ENCODE data around the gene MEGF9. TPM values are rescaled to one million over a fixed set of nuclear protein-coding genes. Genes with fewer than 3 reads are reported as not detected.

MEGF9 gene
- total and polyA plus RNA-seq, 2 of the 13 experiments (the other 11 are each of a cell fraction or from before 2014, with no cell fraction given) = 3.1 to 3.3 TPM

DNA sequence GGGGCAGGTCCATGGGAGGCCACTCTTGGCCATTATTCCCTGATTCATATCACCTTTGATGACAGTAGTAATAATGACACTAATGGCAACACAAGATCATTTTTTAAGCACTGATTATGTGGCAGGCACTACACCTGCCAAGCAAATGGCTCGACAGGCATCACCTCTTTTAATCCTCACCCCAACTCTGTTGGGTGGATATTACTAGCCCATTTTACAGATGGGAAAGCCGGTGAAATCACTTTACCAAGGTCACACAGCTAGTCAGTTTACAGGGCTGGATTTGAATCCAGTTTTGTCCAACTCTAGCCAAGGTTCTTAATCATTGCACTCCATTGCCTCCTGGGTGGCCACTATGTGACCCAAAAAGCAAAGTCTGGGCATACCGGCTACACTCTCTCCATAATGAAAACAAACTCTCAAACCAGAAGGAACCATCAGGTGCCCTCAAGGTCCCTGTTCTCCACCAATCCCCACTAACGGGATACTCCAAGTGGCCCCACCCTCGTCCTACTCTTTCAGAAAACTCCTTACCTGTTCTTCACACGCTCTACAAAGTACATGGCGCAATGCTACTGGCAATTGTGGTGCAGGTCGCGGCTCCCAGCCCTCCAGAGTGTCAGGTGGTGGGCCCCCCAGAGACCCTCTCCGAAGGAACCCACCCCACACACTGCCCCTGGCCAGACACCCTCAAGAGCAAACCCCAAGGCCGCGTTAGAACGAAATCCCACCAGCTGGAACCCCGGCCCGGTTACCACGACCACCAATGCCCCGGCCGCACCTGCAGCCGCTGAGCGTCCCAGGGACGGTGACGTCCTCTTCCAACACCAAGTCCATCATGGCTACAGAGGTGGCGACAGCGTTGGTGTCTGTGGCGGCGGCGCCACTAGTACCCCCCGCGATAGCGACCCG is 134.9 kb downstream of the MEGF9 start (continued):
- TF ChIP-seq MBNL3 (CRISPR knock-in tag; conservative IDR thresholded peaks at IDR 0.05) = no peak

DNA sequence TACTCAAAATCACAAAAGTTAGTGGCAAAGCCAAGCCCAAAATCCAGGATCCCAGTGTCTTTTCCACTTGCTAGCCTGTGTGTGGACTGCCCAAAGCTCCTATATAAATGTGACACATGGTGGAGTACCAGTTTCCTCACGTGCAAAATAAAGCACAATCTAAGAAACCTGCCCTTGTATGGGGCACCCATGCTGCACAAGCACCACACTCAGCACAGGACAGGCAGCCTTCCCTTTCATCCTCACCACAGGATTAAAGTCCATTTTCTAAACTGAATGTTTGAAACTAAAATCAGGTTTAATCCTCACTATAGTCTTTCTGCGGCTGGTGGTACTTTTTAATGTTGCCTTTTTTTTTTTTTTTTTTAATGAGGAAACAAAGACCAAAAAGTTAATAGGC is 139.8 kb downstream of the MEGF9 start:
- H3K9me3 ChIP-seq (ENCODE audit: low read length) = no peaks in the 10 kb centered on the region
- peak overlapping the region; percentile 44 for H3K9ac ChIP-seq (ENCODE audit: insufficient read depth, low read depth, low read length)
- intact Hi-C loops (cut with micrococcal nuclease; ENCODE audit: unreplicated experiment) = loop anchor here (5.0 kb wide), 2 partner anchors 37 to 38 kb away; no protein-coding TSS in a partner anchor
- no peaks in the 10 kb centered on the region for H4K20me1 ChIP-seq (ENCODE audit: insufficient read depth, low read length)
- WGBS (ENCODE audit: low lambda C conversion rate) = 8% methylated on average over 2 of the region's 2 CpGs
- ChIA-PET CTCF (ENCODE audit: low intra/inter-chr PET ratio, low total read pairs) (no interaction called here), POLR2A (interaction anchor here (0.7 kb wide), 1 partner anchor 26 kb away, joined by 4 read pairs; no protein-coding TSS in a partner anchor)
- peak overlapping the region; percentile 61 for H3K4me2 ChIP-seq (ENCODE audit: low read depth, low read length)
- ATAC-seq (peak; percentile 19), FAIRE-seq (peak; percentile 46), DNase-seq (ENCODE audit: low spot score) (peak; percentile 54)
- H3K4me1 ChIP-seq (ENCODE audit: insufficient read depth, low read length) = peaks cover 97% of the 10 kb centered on the region
- H3K79me2 ChIP-seq (ENCODE audit: insufficient read depth, low read length) = peaks cover 81% of the 10 kb centered on the region
- H2AFZ ChIP-seq (ENCODE audit: low read length) = no peak overlapping the region
- peak overlapping the region in 1 of 3 experiments; percentile 35; a peak in 1 of 6 replicates for H3K4me3 ChIP-seq (replicated peaks in 1 of 3; ENCODE audit: insufficient read depth in 1 of 3, low read depth in 2 of 3, low read length in 3 of 3)
- no peaks in the 10 kb centered on the region; a peak in 1 of 5 replicates for H3K27me3 ChIP-seq (ENCODE audit: control insufficient read depth in 1 of 2, insufficient read depth in 2 of 2, low read length in 2 of 2)
- no TSS peak for BruUV-seq (replicated peaks)
- H3K27ac ChIP-seq (ENCODE audit: extremely low read length, insufficient read depth, low read length) = peak overlapping the region; percentile 57
- in situ Hi-C loops (cut with HindIII; ENCODE audit: extremely low pct_ligation_motif_present, low pct_unique_long_range_greater_than_20kb) = no loop called here
- peaks cover 4 to 16% of the 10 kb centered on the region in 2 experiments for H3K36me3 ChIP-seq (replicated peaks in 1 of 2; ENCODE audit: control insufficient read depth in 1 of 2, insufficient read depth in 2 of 2, low read length in 2 of 2)
- TF ChIP-seq HNF4G (IDR thresholded peaks at IDR 0.05; ENCODE audit: borderline replicate concordance, low read depth, low read length) = peak; percentile 21; the same call in 1 of the 2 replicates
- TF ChIP-seq HNF4G (CRISPR knock-in tag; IDR thresholded peaks at IDR 0.05; ENCODE audit: borderline replicate concordance, low read depth) = no peak
- TF ChIP-seq RFX5 (IDR thresholded peaks at IDR 0.05; ENCODE audit: low read depth, low read length) = no peak
- TF ChIP-seq, protein P1, sequence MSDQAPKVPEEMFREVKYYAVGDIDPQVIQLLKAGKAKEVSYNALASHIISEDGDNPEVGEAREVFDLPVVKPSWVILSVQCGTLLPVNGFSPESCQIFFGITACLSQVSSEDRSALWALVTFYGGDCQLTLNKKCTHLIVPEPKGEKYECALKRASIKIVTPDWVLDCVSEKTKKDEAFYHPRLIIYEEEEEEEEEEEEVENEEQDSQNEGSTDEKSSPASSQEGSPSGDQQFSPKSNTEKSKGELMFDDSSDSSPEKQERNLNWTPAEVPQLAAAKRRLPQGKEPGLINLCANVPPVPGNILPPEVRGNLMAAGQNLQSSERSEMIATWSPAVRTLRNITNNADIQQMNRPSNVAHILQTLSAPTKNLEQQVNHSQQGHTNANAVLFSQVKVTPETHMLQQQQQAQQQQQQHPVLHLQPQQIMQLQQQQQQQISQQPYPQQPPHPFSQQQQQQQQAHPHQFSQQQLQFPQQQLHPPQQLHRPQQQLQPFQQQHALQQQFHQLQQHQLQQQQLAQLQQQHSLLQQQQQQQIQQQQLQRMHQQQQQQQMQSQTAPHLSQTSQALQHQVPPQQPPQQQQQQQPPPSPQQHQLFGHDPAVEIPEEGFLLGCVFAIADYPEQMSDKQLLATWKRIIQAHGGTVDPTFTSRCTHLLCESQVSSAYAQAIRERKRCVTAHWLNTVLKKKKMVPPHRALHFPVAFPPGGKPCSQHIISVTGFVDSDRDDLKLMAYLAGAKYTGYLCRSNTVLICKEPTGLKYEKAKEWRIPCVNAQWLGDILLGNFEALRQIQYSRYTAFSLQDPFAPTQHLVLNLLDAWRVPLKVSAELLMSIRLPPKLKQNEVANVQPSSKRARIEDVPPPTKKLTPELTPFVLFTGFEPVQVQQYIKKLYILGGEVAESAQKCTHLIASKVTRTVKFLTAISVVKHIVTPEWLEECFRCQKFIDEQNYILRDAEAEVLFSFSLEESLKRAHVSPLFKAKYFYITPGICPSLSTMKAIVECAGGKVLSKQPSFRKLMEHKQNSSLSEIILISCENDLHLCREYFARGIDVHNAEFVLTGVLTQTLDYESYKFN (CRISPR knock-in tag; conservative IDR thresholded peaks at IDR 0.05) = peak; percentile 30; the same call in 1 of the 2 replicates
- TF ChIP-seq CREM (IDR thresholded peaks at IDR 0.05) = 0 out of 2 replicates have a peak, but pooled peaks have one; percentile 28
- TF ChIP-seq CREM (CRISPR knock-in tag; IDR thresholded peaks at IDR 0.05) = no peak
- TF ChIP-seq BHLHE40 (IDR thresholded peaks at IDR 0.05; ENCODE audit: low read length) = peak; percentile 86
- TF ChIP-seq TCF7 (IDR thresholded peaks at IDR 0.05; ENCODE audit: low read depth) = peak; percentile 41; the same call in 1 of the 2 replicates
- TF ChIP-seq SOX13 (IDR thresholded peaks at IDR 0.05) = no peak
- peak in 1 of 2 experiments; percentile 46; a peak in 1 of 4 replicates for TF ChIP-seq SOX13 (CRISPR knock-in tag; conservative IDR thresholded peaks at IDR 0.05 in 1 of 2, IDR thresholded peaks at IDR 0.05 in 1 of 2)
- TF ChIP-seq, protein P2, sequence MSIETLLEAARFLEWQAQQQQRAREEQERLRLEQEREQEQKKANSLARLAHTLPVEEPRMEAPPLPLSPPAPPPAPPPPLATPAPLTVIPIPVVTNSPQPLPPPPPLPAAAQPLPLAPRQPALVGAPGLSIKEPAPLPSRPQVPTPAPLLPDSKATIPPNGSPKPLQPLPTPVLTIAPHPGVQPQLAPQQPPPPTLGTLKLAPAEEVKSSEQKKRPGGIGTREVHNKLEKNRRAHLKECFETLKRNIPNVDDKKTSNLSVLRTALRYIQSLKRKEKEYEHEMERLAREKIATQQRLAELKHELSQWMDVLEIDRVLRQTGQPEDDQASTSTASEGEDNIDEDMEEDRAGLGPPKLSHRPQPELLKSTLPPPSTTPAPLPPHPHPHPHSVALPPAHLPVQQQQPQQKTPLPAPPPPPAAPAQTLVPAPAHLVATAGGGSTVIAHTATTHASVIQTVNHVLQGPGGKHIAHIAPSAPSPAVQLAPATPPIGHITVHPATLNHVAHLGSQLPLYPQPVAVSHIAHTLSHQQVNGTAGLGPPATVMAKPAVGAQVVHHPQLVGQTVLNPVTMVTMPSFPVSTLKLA (IDR thresholded peaks at IDR 0.05) = 0 out of 2 replicates have a peak, but pooled peaks have one; percentile 8
- TF ChIP-seq SP1 (IDR thresholded peaks at IDR 0.05) = no peak
- no peak for TF ChIP-seq SP1 (CRISPR knock-in tag; IDR thresholded peaks at IDR 0.05)
- TF ChIP-seq ARID2 (CRISPR knock-in tag; IDR thresholded peaks at IDR 0.05; ENCODE audit: borderline replicate concordance) = no peak
- TF ChIP-seq ZNF367 (CRISPR knock-in tag; IDR thresholded peaks at IDR 0.05; ENCODE audit: borderline replicate concordance) = no peak
- peak; percentile 59 for TF ChIP-seq HNF4A (CRISPR knock-in tag; IDR thresholded peaks at IDR 0.05)
- TF ChIP-seq ZNF678 (CRISPR knock-in tag; IDR thresholded peaks at IDR 0.05) = no peak
- TF ChIP-seq POLR2A (IDR thresholded peaks at IDR 0.05; ENCODE audit: insufficient read depth in 1 of 2, low read depth in 2 of 2, low read length in 2 of 2) = peak in 1 of 2 experiments; percentile 38; a peak in 1 of 4 replicates
